GM12801 (cell line): ENCODE measurements around the gene CIP2A.

Experiments
- TF ChIP-seq, protein P1 (sequence below): IDR thresholded peaks from one replicate; pipeline ENCODE4 v1.5.1; 2011; ENCODE audit warnings: control low read depth; ENCODE audit not compliant: insufficient read length; ENCODE audit errors: extremely low read depth

Gene CIP2A

GRCh38 chr3:108562565-108562964, 26.7 kb downstream of the CIP2A start:
- TF ChIP-seq, protein P1, sequence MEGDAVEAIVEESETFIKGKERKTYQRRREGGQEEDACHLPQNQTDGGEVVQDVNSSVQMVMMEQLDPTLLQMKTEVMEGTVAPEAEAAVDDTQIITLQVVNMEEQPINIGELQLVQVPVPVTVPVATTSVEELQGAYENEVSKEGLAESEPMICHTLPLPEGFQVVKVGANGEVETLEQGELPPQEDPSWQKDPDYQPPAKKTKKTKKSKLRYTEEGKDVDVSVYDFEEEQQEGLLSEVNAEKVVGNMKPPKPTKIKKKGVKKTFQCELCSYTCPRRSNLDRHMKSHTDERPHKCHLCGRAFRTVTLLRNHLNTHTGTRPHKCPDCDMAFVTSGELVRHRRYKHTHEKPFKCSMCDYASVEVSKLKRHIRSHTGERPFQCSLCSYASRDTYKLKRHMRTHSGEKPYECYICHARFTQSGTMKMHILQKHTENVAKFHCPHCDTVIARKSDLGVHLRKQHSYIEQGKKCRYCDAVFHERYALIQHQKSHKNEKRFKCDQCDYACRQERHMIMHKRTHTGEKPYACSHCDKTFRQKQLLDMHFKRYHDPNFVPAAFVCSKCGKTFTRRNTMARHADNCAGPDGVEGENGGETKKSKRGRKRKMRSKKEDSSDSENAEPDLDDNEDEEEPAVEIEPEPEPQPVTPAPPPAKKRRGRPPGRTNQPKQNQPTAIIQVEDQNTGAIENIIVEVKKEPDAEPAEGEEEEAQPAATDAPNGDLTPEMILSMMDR, result no peak

- TF ChIP-seq, protein P1, result no peak
Observed at GRCh38 chr3:108555966-108556581, 33.2 kb downstream of the CIP2A start.

DNA sequence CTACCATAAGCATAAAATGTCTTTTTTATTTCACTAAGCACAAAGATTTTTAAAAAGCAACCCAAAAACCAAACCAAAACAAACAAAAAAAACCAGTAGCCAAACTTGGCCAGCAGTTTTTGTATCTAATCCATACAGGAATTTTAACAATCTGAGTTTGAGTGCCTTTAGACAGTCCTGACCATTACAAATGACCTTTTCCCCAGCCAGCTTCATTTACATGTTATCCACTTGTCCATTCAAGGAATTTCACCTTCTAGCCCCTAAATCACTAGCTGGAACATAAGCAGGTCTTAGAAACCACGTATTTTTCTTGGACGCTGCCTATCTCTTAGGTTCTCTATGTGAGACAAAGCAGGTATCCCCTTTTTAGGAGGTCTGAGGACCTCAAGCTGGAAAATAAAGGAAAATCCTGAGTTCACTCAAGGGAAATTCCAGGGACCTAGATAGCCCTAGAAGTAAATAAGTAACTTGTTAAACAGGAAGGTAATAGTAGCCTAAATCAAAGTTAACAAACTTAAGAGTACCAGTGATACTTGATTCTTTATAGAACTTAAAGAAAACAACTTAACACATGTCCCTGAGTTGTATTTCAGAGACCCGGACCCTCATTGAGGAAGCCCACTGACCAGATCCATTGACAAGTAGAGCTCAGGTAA, 34.2 kb downstream of the CIP2A start:
- TF ChIP-seq, protein P1, result no peak

GRCh38 chr3:108554229-108554628, 35.0 kb downstream of the CIP2A start:
- TF ChIP-seq, protein P1, result no peak

DNA sequence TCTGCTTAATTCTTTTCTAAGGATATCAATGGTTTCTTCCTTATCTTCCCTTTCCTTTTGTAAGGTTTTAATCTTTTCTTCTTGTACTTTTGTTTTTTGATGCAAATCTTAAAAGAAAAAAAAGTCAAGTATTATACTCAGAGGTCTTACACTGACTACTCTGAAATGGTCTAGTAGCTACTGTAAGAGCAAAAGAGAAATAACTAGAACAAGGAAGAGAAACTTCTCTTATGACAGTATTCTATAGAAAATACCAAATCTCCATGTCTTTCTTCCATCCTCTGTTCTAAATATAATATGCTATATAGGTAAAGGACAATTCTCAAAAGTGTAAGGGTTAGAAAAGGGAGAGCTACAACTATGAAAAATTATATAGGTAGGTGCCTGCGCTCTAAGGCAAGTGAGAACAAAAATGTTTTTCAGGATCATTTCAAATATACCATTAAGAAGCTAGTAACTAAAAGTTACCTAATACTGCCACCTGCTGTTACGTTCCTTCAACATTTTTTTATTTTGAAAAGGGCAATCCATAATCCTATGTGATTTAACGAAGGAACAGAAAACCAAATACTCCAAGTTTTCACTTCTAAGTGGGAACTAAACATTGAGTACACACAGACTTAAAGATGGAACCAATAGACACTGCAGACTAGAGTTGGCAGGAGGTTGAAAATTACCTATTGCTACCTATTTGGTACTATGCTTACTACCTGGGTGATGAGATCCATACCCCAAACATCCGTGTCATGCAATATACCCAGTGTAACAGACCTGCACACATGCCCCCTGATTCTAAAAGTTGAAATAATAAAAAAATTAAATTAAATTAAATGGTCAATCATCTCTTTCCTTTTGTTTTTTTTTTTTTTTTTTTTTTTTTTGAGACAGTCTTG, 36.7 kb downstream of the CIP2A start:
- TF ChIP-seq, protein P1, result no peak

- TF ChIP-seq, protein P1, result no peak
Observed at GRCh38 chr3:108548886-108549285, 40.4 kb downstream of the CIP2A start.

GRCh38 chr3:108548304-108548703, 40.9 kb downstream of the CIP2A start:
- TF ChIP-seq, protein P1, result no peak
